Measurements from ENCODE around the gene MCC.

The MCC gene

DNA sequence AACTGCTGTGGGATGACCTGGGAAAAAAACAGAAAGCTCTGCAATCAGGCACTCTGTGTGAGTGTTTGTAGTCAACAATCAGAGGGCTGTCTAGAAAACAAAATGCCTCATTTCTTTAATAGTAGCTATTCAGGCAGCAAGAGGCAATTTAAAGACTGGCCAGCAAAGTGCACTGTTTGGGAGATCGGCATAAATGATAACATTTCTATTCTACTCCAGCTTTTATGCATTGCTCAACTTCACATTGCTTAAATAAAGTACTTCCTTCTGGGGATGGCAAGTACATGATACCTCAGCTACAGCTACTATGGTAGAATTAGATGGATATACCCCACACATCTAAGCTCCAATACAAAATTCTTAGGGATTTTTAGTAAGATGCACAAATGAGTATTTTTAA is 318.5 kb downstream of the MCC start:
- no peaks in the 10 kb centered on the region for H3K9me3 Mint-ChIP-seq
- no peaks in the 10 kb centered on the region for H3K36me3 Mint-ChIP-seq
- H3K27ac Mint-ChIP-seq, result no peak overlapping the region
- peaks cover 12% of the 10 kb centered on the region for H3K27me3 Mint-ChIP-seq
- H3K4me3 Mint-ChIP-seq, result no peak overlapping the region
- ATAC-seq, result no peak
- H3K4me1 Mint-ChIP-seq, result no peaks in the 10 kb centered on the region

DNA sequence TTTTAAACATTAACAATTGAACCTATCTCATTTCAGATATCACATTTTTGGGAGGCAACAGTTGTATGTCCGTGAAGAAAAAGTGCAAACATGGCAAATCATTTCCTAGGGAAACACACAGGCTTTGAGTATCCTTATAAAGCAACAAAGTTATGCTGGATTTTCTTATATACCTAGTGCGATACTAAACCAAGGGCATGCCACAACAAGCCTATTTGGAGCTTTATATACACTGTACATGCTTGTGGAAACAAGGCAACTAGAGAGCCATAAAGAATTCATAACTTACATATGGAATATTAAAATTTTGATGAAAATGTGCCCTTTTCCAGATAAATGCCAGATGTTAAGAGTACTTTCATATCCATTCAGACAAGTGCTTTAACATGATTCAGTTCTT is 320.3 kb downstream of the MCC start:
- H3K4me3 Mint-ChIP-seq, result no peak overlapping the region
- ATAC-seq, result no peak
- no peaks in the 10 kb centered on the region for H3K9me3 Mint-ChIP-seq
- H3K27ac Mint-ChIP-seq, result no peak overlapping the region
- H3K36me3 Mint-ChIP-seq, result no peaks in the 10 kb centered on the region
- H3K4me1 Mint-ChIP-seq, result no peaks in the 10 kb centered on the region
- peaks cover 5% of the 10 kb centered on the region for H3K27me3 Mint-ChIP-seq

DNA sequence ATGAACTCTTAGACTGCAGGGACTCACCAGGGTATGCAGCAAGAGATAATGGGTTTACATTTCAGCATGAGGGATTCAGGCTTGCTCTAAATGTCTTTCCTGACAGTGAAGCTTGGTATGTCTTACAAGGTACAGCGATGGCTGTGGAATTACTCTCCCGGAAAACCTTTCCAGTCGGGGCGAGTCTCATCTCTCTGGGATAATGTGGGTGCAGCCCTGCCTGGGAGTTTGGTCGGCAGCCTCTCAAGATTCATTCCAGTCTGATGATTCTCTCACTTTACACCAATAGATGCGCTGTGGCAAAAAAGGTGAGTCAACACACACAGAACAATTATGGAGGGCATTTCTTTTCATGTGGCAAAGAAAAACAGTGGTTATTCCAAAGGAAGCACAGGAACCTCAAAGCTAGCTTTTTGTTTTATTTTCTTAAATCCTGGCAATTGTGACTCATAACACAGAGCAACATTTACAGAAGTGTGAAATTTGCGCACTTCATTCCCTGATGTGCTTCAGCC is 321.3 kb downstream of the MCC start:
- no peak overlapping the region for H3K4me3 Mint-ChIP-seq
- no peak overlapping the region for H3K27ac Mint-ChIP-seq
- peaks cover 9% of the 10 kb centered on the region for H3K27me3 Mint-ChIP-seq
- no peak for ATAC-seq
- no peaks in the 10 kb centered on the region for H3K36me3 Mint-ChIP-seq
- H3K9me3 Mint-ChIP-seq, result no peaks in the 10 kb centered on the region
- H3K4me1 Mint-ChIP-seq, result no peaks in the 10 kb centered on the region

DNA sequence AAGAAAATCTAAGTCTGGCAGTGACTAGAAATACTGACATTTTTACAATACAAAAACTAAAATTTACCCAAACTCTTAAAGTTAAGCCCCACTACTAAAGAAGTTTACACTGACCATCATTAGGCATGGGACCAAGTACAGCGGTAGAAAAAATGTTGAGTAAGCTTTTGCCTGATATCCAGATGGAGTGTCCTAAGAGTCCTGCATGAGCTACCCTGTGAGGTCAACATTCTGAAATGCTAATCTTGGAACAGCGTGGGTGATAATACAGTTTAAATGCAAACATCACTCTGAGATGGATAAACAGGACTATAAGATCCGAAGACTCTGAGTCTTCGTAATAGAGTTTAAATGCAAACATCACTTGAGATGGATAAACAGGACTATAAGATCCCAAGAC is 322.0 kb downstream of the MCC start:
- no peak overlapping the region for H3K27ac Mint-ChIP-seq
- H3K4me3 Mint-ChIP-seq, result no peak overlapping the region
- no peak for ATAC-seq
- no peaks in the 10 kb centered on the region for H3K36me3 Mint-ChIP-seq
- peaks cover 9% of the 10 kb centered on the region for H3K27me3 Mint-ChIP-seq
- no peaks in the 10 kb centered on the region for H3K4me1 Mint-ChIP-seq
- H3K9me3 Mint-ChIP-seq, result no peaks in the 10 kb centered on the region

DNA sequence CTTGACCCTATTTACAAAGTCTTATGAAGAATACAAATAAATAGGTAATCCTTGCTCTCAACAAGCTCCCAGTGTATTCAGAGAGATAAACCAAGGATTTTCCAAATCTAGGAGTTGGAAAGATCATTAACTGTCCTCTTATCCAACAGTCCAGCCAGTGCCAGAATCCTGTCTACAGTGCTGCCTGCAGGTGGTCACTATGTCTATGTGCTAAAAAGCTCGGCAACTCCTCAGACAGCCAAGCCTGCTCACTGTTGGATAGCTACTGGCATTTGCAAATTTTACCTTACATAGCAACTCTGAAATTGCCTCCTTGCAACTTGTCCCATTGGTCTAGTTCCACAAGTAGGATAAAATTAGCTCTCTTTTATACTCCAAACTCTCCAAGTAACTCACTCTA is 324.2 kb downstream of the MCC start:
- ATAC-seq, result no peak
- Mint-ChIP-seq H3K4me1 (no peaks in the 10 kb centered on the region), H3K4me3 (no peak overlapping the region), H3K9me3 (no peaks in the 10 kb centered on the region), H3K27me3 (peaks cover 9% of the 10 kb centered on the region), H3K36me3 (no peaks in the 10 kb centered on the region), H3K27ac (no peak overlapping the region)

DNA sequence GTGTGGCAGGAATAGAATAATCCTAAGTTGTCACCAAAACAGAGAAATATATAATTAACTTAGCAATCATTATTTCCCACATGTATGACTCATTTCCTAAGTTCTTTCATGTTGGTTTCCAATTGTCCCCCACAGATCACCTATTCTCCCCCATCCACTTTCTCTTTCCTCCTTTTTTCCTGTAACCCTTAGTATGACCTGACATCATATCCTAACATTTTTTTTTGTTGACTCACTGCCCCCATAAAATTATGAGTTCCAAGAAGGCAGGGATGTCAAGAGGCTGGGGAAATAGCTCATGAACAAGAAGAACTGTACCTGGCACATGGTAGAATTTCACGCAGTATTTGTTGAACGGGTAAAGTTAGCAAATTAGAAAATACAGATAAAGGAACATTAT is 324.9 kb downstream of the MCC start:
- Mint-ChIP-seq H3K27ac (no peak overlapping the region), H3K4me1 (no peaks in the 10 kb centered on the region), H3K36me3 (no peaks in the 10 kb centered on the region), H3K9me3 (no peaks in the 10 kb centered on the region), H3K27me3 (peaks cover 9% of the 10 kb centered on the region), H3K4me3 (no peak overlapping the region)
- ATAC-seq, result no peak

DNA sequence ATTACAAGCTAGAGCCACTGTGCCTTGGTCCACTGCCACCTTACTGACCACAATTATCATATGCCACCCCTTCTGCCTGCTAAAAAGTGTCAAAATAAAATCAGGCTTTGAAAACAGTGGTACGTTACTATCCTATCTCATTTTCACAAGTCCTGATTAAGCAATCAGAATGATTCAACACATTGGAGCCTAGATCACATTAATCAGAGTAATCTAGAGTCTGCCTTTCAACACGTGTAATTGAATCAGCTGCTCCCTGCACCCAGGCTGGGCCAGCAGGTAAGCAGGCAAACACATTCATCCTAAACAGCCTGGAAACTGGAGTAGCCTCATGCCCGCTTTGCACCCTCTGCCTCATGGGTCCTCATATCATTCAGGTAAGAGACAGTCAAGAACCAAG is 325.5 kb downstream of the MCC start:
- Mint-ChIP-seq H3K27ac (no peak overlapping the region), H3K36me3 (no peaks in the 10 kb centered on the region), H3K4me1 (no peaks in the 10 kb centered on the region), H3K9me3 (no peaks in the 10 kb centered on the region), H3K4me3 (no peak overlapping the region), H3K27me3 (peaks cover 9% of the 10 kb centered on the region)
- no peak for ATAC-seq

DNA sequence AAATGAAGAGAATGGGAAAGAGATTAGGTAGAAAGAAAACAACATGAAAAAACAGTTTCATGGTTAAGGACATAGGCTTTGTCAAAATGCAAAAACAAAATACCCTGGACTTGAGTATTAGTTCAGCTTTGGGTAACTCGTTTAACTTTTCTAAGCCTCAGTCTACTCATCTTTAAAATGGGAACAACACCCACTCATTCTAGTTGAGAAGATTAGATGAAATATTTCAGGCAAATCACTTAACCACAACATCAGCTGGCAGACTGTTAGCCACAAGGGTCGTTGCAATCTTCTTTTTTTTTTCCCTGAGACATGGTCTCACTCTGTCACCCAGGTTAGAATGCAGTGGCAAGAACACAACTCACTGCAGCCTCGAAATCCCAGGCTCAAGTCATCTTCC is 326.0 kb downstream of the MCC start:
- H3K4me1 Mint-ChIP-seq, result no peaks in the 10 kb centered on the region
- no peak overlapping the region for H3K27ac Mint-ChIP-seq
- H3K4me3 Mint-ChIP-seq, result no peak overlapping the region
- H3K36me3 Mint-ChIP-seq, result no peaks in the 10 kb centered on the region
- H3K9me3 Mint-ChIP-seq, result no peaks in the 10 kb centered on the region
- no peak for ATAC-seq
- H3K27me3 Mint-ChIP-seq, result peaks cover 12% of the 10 kb centered on the region

DNA sequence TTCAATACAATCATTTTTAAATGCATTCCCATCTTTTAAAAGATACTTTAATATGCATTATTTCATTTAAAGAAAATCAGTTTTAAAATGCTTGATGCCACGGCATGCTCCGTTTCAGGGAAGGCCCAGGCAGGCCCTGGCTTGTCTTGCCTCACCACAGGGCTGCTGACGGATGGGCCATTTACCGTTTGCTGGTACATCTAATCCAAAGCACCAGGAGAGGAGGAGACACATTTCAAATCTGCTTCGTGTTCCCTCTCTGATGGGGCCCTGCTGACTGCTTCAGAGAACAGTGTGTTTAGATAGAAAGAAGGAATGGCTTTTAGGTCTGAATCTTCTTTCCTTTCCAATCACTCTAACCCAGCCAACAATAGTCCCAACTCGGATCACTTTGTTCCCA is 326.4 kb downstream of the MCC start:
- H3K4me1 Mint-ChIP-seq, result no peaks in the 10 kb centered on the region
- H3K27me3 Mint-ChIP-seq, result peaks cover 16% of the 10 kb centered on the region
- no peaks in the 10 kb centered on the region for H3K9me3 Mint-ChIP-seq
- no peak overlapping the region for H3K27ac Mint-ChIP-seq
- H3K4me3 Mint-ChIP-seq, result no peak overlapping the region
- H3K36me3 Mint-ChIP-seq, result no peaks in the 10 kb centered on the region
- no peak for ATAC-seq

DNA sequence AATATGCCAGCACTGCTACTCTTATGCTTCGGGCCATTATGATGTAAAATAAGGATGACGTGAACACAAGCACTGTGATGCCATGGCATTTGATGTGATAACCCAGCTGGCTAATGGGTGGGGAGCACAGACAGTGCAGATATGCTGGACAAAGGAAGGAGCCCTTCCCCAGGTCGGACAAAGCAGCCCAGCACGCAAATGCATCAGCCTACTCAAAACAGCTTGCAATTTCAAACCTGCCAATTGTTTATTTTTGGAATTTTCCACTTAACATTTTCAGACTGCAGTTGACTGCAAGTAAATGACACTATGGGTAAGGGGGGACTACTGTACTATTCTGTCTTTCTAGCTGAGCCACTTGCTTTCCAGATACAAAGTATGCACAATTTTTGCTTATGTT is 330.4 kb downstream of the MCC start:
- Mint-ChIP-seq H3K27me3 (peaks cover 14% of the 10 kb centered on the region), H3K4me3 (no peak overlapping the region), H3K9me3 (no peaks in the 10 kb centered on the region), H3K36me3 (no peaks in the 10 kb centered on the region), H3K27ac (no peak overlapping the region), H3K4me1 (no peaks in the 10 kb centered on the region)
- no peak for ATAC-seq

DNA sequence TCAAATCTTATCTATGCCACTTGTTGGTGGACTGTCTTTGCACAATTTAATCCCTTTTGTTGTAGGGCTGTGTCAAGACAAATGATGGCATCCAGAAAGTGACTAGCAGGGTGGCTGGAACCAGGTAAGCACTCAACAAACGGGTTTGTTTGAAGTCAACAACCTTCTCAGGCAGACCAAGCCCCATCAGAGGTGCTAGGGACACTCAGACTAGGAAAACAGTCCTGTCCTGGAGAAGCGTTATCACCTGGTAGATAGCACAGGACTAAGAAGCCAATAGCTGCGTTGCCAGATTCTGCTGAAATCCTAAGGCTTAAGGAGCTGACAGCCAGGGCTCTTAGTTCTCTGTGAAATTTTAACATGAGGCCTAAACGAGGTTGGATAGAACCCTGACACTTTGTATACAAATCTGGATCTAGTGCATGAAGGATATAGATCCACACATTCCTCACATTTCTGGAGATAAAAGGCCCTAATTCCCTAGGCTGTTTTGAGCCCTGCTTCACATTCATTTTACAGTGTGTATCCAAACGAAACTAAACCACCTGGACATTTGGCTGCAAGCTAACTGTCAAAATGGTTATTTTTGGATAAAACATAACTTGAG is 331.9 kb downstream of the MCC start:
- Mint-ChIP-seq H3K27me3 (peaks cover 8% of the 10 kb centered on the region), H3K9me3 (no peaks in the 10 kb centered on the region), H3K27ac (no peak overlapping the region), H3K4me3 (no peak overlapping the region), H3K36me3 (no peaks in the 10 kb centered on the region), H3K4me1 (no peaks in the 10 kb centered on the region)
- no peak for ATAC-seq

DNA sequence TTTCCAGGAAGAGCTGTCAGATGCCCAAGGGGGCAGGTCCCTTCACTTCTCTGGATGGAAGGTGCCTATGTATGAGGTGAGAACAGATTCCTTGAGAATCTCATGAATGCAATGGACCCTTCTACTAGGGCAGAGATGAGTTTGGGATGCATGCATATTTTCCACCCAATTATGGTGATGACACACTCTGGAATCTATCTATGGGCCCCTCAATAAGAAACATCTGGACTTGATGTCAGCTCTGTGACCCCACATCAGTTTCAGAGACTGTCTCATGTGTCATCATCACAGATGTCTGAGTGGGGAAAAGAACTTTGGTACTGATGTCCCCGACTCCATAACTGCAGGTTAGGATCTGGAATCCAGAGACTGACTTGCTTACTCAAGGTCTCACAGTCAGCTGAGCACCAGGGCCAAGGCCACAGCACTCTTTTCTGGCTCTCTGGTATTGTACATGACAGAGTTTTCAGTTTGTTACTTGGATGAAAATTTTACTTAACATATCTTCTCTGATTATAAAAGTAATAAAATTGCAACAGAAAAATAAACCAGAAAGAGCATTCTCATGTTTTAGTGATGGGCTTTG is 334.6 kb downstream of the MCC start:
- no peaks in the 10 kb centered on the region for H3K36me3 Mint-ChIP-seq
- H3K27ac Mint-ChIP-seq, result no peak overlapping the region
- H3K4me3 Mint-ChIP-seq, result no peak overlapping the region
- H3K4me1 Mint-ChIP-seq, result no peaks in the 10 kb centered on the region
- no peaks in the 10 kb centered on the region for H3K9me3 Mint-ChIP-seq
- no peak for ATAC-seq
- peaks cover 8% of the 10 kb centered on the region for H3K27me3 Mint-ChIP-seq

DNA sequence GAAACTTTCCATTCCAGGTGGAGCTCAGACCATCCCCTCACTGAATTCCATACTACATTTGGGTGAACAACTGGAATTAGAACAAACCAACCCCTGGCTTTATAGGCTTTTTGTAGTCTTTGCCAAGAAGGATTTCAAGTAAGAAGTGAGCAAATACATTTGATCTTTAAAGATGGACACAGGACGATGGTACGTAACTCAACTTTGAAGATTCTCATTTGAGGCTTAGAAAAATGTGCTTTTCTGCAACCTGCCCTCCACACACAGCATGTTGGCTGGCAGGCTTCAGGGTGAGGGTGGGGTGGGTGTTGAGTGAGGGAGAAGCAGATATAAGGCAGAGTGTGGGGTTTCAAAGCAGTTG is 335.9 kb downstream of the MCC start:
- Mint-ChIP-seq H3K27me3 (peaks cover 6% of the 10 kb centered on the region), H3K4me1 (no peaks in the 10 kb centered on the region), H3K27ac (no peak overlapping the region), H3K36me3 (no peaks in the 10 kb centered on the region), H3K4me3 (no peak overlapping the region), H3K9me3 (no peaks in the 10 kb centered on the region)
- ATAC-seq, result no peak

DNA sequence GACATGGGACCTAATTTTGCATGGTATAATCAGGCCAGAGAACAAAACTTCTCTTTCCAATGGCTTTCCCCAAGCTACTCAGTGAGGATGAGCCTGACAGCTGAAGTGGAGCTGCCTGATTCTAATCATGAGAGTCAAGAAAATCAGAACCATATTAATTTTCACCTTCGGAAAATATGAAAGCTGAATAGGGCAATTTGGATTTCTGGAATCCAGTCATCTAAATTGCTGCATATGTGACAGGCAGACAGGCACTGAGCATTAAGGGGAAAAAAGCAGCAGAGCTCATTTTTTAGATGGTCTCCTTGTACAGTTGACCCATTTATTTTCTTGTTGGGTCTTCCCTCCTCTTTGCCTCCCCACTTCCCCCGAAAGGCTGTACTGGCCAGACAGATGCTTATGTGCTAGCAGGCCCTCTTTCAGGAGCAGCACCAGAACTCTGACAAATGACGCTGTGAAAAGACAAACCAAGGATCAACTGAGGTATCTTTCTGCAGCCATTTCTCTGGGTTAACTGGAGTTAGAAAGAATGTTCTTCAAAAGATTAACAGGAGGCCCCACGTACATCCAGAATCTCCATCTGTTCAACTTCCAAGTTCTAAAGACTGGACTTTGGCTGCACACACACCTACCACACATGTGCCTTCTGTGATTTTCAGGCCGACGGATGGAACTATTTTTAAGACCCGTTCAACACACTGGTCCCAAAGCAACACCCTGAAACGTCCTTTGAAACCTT is 336.4 kb downstream of the MCC start:
- Mint-ChIP-seq H3K4me3 (no peak overlapping the region), H3K27me3 (peaks cover under 1% of the 10 kb centered on the region), H3K36me3 (no peaks in the 10 kb centered on the region), H3K27ac (no peak overlapping the region), H3K9me3 (no peaks in the 10 kb centered on the region), H3K4me1 (no peaks in the 10 kb centered on the region)
- ATAC-seq, result no peak

DNA sequence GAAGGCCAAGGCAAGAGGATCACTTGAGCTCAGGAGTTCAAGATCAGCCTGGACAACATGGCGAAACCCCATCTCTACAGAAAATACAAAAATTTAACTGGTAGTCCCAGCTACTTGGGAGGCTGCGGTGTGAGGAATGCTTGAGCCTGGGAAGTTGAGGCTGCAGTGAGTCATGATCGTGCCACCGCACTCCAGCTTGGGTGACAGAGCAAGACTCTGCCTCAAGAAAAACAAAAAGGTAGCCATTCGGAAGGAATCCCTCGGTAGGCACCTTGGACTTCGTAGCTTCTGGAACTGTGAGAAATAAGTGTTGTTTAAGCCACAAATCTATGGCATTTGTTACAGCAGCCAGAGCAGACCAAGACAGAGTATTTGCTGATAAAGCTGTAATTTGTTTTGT is 337.4 kb downstream of the MCC start:
- no peaks in the 10 kb centered on the region for H3K4me1 Mint-ChIP-seq
- no peaks in the 10 kb centered on the region for H3K36me3 Mint-ChIP-seq
- no peak overlapping the region for H3K4me3 Mint-ChIP-seq
- H3K27ac Mint-ChIP-seq, result no peak overlapping the region
- no peaks in the 10 kb centered on the region for H3K9me3 Mint-ChIP-seq
- no peaks in the 10 kb centered on the region for H3K27me3 Mint-ChIP-seq
- ATAC-seq, result no peak

DNA sequence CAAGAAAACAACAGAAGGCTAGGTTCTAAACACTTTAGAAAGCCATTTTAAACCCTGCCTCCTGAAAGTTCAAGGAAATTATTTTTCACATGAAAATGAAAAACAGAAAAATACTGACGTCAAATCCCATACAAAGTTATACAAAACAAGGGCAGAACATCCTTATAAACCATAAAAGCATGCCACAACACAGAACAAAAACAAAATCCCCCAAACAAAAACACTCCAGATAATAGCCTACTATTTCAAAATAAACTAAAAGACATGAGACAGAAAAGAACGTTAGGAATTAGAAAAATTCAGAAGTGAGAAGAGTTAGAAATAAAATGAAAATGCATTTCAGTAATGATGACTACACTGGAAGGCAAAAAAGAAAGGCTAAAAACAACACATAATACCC is 338.0 kb downstream of the MCC start:
- H3K27me3 Mint-ChIP-seq, result no peaks in the 10 kb centered on the region
- H3K36me3 Mint-ChIP-seq, result no peaks in the 10 kb centered on the region
- no peak for ATAC-seq
- no peaks in the 10 kb centered on the region for H3K9me3 Mint-ChIP-seq
- H3K27ac Mint-ChIP-seq, result no peak overlapping the region
- H3K4me1 Mint-ChIP-seq, result no peaks in the 10 kb centered on the region
- H3K4me3 Mint-ChIP-seq, result no peak overlapping the region
